Glomerular visceral epithelial cell (primary cell): ENCODE data around the gene NRDE2.
A peak's percentile ranks its signal among the peaks of the same experiment; 100 is the strongest.
"Not testable (repeated sequence)": the region's sequence is repeated elsewhere in the genome, so short reads cannot be mapped to it uniquely, and the experiment has no call there.

Experiments
- DNase-seq: peaks from one replicate; pipeline ENCODE4 v3.0.0-alpha.2; 2016; ENCODE audit errors: extremely low spot score

Gene NRDE2

DNA sequence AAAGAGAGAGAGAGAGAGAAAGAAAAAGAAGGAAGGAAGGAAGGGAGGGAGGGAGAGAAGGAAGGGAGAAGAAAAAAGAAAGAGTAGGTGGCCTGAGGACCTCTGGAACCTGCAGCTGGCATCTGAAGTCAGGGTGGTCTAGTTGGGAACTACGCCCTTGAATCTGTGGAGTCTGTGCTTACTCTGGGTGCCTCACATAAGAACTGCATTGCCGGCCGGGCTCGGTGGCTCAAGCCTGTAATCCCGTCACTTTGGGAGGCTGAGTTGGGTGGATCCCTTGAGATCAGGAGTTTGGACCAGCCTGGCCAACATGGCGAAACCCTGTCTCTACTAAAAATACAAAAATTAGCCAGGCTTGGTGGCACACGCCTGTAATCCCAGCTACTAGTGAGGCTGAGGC is 10.0 kb upstream of the NRDE2 start:
- DNase-seq = no peak

DNA sequence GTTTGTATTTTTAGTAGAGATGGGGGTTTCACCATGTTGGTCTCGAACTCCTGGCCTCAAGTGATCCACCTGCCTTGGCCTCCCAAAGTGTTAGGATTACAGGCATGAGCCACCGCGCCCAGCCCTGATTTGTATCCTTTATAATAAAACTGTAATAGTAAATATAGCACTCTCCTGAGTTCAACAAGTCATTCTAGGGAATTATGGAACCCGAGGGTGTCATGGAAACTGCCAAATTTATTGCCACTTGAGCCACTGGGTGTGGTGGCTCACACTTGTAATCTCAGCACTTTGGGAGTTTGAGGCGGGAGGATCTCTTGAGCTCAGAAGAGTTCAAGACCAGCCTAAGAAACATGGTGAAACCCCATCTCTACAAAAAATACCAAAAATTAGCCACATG is 9.5 kb upstream of the NRDE2 start:
- not testable (repeated sequence) for DNase-seq

DNA sequence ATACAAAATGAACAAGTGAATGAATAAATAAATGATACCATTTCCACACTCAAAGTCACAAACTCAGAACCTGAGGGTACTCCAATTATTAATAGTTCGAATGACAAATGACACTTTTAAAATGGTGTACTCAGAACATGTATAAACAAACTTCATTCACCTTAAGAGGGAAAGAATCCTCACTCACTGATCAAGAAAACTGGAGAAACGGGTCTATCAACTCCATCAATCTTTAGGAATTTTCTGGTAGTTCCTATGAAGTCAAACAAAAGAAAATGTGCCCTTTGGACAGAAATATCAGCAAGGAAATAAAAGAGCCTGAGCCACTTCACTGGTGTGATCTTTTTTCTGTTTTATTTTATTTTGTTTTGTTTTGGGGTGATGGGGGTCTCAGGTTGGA is 5.2 kb upstream of the NRDE2 start:
- DNase-seq = no peak

DNA sequence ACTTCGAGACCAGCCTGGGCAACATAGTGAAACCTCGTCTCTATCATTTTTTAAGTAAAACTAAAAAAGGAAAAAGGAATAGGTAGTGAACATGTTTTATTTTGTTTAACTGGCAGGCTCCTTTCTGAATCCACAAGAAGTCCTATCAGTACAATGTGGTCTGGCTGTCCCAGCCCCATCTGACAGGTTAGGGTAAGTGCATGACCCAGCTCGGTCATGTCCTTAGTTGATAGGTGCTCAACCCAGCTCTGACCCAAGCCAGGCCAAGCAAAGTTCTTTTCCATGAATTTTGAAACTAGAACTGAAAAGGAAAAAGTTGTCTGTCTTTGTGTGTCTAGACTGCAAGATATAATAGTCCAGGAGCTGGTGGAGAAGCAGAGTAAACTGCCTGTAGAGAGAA is 4.7 kb upstream of the NRDE2 start:
- DNase-seq = no peak

DNA sequence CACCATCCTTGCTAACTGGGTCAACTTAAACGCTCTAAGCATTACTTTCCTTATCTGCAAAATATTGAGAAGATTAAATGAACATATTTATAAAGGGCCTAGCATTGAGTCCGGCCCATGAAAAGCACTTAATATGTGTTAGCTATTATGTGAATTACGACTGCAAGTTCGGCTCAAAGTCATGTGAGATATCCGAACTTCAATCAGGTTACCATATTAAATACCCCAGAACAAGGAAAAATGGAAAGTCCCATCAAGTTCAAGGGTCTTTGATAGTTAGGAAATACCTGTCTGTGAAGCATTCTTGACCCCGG is 487 bp upstream of the NRDE2 start:
- DNase-seq = no peak

DNA sequence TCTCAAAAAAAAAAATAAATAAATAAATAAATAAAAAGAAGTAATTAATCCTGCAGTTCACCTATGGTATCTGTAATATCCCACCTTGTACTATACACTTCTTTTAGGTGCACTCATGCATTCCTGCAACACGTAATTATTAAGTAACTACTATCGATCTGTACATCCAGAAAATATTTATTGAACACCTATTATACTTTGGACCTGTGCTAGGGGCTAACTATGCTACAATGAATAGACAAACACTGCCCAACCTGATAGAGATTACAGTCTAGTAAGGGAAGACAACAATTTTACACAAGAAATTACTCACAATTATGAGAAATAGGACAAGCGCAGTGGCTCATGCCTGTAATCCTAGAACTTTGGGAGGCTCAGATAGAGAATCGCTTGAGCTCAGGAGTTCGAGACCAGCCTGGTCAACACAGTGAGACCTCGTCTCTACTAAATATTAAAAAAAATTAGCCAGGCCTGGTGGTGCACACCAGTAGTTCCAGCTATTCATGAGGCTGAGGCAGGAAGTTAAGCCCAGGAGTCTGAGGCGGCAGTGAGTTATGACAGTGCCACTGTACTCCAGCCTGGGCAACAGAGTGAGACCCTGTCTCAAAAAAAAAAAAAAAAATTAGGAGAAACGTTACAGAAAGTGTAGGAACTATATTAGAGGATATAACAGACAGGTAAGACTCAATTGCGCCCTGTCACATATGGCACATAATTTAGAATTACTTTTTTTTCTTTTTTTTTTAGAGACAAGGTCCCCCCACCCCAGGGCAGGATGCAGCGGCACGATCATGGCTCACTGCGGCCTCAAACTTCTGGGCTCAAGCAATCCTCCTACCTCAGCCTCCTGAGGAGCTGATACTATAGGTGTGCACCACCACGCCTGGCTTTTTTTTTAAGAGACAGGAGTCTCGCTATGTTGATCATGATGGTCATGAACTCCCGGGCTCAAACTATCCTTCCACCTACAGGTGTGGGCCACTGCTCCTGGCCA is 1.2 kb downstream of the NRDE2 start:
- DNase-seq = no peak

DNA sequence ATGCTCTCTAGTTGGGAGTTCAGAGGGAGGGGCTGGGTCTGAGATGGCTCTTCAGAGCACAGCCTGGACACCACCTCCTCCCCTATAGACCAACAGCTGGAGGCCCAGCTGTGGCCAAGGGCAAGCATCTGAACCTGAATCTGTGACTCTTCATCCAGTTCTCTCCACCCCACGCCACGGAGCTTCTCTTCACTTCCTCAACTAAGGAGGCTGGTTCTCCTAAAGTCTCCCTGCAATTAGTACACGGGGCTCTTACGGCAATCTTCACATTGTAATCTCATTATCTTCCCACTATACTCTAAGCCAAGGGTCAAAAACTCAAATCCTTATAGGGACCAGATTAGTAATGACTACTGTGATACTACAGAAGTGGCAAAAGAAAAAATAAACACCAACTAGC is 9.8 kb downstream of the NRDE2 start:
- no peak for DNase-seq

DNA sequence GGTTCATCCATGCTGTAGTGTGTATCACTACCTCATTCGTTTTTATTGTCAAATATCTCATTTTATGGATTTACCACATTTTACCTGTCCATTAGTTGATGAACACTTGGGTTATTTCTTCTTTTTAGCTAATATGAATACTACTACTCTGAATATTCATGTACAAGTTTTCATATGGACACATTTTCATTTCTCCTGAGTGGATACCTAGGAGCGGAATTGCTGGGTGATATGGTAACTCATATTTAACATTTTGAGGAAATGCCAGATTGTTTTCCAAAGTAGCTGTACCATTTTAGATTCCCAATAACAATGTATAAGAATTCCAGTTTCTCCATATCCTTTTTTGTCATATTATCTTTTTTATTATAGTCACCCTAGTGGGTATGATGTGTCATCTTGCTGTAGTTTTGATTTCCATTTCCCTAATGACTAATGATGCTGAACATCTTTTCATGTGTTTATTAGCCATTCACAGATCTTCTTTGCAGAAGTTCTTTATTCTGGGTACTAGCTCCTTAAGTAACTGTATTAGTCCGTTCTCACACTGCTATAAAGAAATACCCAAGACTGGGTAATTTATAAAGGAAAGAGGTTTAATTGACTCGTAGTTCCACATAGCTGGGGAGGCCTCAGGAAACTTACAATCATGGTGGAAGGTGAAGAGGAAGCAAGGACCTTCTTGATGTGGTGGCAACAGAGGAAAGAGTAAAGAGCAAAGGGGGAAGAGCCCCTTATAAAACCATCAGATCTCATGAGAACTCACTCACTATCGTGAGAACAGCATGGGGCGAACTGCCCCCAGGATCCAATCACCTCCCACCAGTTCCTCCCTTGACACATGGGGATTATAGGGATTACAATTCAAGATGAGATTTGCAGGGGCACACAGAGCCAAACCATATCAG is 11.9 kb downstream of the NRDE2 start:
- DNase-seq = no peak

DNA sequence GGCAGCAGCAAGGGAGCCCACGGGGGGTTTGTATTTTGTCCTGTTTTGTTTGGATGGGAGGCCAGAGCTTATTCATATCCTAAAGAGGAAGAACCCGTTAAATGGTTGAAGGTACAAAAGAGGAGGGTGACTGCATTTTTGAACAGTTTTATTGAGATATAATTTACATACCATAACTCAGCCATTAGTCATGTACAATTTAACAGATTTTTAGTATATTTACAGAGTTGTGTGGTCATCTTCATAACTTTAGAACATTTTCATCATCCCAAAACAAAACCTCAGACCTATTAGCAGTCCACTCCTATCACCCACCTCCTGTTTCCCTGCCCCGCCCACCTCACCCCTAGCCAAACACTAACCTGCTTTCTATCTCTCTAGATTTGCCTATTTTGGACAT is 12.6 kb downstream of the NRDE2 start:
- DNase-seq = no peak

DNA sequence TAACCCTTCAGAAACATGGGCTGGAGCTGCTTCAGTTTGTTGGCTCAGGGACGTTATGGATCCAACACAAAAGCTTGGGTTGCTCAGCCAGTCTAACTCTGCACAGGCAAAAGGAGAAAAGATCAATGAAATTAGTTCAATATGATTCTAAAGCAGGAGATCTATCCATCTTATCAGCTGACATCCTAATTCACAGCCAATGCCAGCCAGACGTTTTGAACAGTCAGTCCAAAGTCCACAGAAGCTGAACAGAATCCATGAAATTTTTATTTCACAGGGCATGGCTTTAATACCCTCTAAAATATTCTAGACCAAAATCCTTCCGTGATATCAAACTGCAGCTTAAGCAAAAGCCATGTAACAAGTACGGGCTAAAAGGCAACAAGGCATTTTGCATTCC is 13.7 kb downstream of the NRDE2 start:
- no peak for DNase-seq

DNA sequence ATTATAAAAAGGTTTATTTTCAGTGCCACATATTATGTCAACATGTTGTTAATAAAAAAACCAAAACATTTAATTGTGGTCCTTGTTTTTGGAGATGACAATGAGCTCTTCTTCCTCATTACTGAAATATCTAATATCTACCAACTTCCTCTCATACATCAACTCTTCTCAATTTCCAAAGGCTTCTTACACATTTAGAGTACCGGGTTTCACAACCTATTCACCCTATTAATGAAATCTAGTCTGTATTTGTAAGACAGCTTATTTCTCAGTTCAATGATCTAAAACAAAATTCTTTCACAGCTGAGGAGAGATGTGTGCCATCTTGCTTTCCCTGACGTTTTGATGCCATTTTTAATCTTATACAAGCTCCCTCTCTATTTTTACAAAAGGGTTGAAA is 14.5 kb downstream of the NRDE2 start:
- DNase-seq = no peak

DNA sequence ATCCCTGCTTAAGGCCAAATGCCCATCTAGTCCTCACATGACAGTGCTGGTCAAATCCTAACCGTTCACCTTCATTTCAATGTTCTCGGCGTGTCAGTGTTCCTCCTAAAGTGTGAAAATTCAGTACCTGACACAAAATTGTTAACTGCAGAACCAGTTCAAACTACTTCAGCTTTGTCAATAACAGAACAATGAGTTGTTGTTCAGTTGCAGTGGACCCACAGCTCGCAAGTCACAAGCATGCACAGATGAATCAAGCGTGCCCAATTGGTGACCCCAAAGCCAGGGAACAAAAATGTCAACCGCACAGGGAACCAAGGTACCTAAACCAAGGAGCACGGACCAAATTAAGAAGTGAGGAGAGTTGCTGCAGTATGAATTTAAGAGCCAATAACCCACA is 23.2 kb downstream of the NRDE2 start:
- DNase-seq = no peak

DNA sequence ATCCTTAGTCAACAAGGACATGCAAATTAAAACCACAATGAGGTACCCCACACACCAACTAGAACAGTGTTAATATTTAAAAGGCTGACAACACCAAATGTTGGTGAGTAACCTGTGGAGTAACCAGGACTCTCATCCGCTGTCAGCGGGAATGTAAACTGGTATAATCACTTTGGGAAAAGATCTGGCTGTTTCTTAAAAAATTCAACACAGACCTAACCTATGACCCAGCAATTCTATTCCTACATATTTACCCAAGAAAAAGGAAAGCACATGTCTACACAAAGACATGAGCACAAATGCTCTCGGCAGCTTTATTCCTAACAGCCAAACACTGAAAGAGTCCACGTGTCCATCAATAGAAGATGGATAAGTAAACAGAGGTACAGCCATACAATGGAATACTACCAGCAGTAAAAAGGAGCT is 26.6 kb downstream of the NRDE2 start:
- DNase-seq = peak; percentile 24

DNA sequence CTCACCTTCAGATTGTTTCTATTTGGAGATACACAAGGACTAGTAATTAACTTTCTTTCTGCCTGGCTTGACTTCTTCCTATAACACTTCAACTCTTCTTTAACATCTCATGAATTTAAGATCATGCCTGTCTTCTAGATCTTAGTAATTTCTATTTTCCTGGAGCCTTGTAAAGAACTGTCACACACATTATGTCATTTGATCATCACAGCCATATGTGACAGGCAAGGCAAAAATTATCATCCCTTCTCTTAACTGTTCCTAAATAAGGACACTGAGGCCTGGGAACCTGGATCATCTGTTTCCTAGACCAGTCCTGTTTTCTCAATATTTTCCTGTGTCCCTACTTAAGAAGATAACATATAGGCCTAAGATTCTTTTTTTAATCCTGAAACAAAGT is 27.2 kb downstream of the NRDE2 start:
- no peak for DNase-seq

DNA sequence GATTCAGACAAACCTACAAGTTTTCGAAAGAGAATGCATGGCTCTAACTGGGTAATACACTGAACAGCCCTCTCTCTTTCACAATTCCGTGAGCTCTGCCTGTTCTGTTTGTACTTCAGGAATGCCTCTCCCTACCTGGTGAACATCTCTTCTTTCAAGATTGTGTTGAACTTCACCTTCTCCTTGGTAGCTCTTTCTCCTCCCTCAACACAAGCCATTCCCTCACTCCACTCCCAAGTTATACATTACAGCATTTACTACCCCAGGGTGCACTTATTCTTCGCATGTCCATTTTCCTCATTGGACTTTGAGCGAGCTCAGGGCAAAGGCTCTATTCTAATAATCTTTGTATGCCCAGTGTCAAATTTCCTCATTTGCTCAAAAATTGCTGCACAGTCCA is 28.3 kb downstream of the NRDE2 start:
- DNase-seq = no peak

DNA sequence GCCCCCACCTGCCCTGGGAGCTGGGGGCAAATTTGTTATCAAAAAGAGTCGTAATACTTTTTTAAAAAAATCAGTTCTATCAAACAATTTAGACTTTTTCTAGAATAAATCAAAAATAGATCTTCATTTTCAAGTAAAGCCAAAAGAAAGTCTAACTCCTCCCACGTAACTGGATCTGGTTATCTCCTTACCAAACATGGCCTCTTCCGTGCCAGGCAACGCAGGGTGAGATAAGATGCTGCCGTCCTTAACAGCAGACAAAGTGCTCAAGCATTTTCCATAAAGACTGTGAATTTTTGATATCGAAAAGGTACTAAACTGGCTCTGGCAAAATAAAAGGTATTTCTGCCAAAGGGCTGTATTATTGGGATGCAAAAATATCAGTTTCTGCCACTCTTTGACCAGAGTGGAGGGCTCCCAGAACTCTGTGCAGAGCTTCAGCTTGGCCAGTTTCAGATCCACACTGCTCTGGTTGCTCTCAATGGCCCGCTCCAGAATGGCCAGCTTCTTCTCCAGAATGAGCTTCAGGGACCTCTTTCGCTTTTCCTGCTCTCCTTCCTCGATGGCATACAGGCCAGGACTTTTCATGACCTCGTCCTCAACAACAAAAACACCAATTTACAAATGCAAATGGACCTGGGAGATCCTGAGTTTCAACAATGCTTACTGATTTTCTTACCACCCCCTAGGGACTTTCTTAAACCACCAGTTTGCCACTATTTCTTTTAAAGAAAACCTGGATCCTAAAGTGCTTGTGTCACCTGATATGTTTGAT is 29.0 kb downstream of the NRDE2 start:
- no peak for DNase-seq

DNA sequence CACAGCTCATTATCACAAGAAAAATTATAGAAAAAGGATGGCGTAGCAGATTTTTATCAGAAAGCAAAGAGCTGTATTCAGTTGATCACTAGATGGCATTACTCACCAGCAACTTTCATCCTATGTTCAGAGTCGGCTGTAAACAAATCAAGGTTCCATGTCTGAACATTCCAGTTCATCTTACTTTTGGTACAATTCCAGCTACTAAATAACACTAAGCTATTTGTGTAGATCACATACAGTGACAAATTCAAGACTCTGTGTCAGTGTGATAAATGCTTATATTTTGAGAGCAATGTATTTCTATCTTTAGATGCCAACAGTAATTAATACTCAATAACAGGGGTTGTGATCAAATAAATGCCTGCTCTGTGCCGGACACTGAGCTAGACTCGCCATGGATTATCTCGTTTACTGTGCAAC is 30.1 kb downstream of the NRDE2 start:
- peak; percentile 13 for DNase-seq

DNA sequence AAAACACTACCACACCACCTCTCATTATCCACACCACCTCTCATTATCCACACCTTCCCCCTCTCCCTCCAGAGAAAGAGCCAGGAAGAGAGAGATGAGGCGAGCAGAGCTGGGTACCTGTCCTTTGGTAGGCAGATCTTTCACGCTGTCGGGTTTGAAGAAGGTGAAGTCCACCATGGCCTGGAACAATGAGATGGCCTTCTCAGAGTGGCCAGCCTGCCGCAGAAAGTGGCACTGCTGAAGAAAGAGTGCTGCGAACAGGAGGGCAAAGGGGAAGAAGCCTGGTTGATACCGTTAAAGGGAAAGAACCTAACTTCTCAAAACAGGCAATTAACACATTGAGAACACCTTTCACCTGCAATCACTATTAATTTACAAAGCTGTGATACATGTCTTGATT is 30.6 kb downstream of the NRDE2 start:
- no peak for DNase-seq

DNA sequence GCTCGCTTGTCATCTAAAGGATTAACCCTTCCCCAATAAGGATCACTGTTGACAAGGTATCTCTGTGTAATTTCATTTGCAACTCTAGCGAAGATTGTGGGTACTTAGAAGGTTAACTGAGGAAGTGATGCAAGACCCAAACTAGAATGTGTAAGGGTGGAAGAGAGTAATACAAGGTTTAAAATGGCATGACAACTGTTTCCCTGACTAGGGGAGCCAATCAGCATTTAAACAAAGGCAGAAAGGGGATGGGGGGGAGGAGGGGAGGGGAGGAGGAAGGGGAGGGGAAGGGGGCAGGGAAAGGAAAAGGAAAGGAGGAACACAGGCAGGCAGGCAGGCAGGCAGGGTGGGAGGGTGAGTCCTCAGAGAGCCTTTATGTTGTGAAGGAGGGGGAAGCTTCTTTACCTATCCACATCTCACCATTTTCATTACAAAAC is 31.1 kb downstream of the NRDE2 start:
- no peak for DNase-seq

DNA sequence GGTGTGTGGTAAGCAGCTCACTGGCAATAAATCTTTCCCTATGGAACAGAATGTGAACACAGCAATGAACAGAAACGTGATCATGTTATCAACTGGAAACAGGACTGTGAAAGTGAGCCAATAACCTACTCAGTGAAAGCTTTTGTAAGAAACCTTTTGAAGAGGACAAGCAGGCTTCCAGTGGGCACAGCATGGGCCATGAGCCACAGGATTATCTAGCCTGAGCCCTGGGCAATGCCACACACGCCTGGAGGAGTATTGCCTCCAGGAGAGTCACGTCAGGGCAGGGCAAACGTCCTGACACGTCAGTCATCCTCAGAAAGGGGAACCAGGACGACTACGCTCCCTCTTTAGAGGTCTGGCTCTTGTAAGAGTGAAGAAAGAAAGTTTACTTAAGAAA is 32.3 kb downstream of the NRDE2 start:
- DNase-seq = no peak

DNA sequence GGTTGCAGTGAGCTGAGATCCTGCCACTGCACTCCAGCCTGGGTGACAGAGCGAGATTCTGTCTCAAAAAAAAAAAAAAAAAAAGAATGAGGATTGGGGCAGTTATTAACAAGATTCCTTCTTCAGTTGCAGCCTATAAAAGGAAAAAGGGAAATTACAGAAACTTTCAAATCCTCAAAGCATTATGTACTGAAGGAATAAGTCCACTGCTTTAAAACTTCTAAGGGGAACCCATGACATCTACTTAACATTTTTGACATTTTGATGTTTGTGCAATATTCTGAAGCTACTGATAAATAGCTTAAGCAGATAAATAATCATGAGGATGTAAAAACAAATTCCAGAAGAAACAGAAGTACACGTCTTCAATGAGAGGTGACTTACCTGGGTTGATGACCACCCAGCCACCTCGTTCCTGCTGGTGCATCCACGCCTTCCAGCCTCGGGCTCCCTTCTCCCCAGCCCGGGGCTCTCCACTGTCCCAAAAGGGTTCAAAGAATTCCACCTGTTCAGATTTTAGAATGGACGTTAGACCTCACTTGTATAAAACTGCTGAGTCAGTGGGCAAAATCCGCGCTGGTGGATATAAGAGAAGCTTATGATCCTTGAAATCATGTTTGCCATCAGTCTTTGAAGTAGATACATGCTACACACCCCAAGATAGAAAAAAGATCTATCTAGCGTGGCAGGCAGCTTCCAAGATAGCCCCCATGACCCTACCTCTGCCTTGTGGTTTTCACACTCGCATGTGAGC is 33.7 kb downstream of the NRDE2 start:
- no peak for DNase-seq
